ENCODE data around the gene TRAPPC12. TPM values are rescaled to one million over a fixed set of nuclear protein-coding genes. Genes with fewer than 3 reads are reported as not detected.
"Not testable (repeated sequence)": the region's sequence is repeated elsewhere in the genome, so short reads cannot be mapped to it uniquely, and the experiment has no call there.

Gene TRAPPC12
- total RNA-seq, 4 donors from 2014 or later, result 52.2 to 90.7 (median 77.6) TPM

GRCh38 chr2:3446381-3446780 is 66.9 kb downstream of the TRAPPC12 start:
- ATAC-seq, result no peak
- Histone ChIP-seq H3K27me3 (no peaks in the 10 kb centered on the region), H3K9me3 (no peaks in the 10 kb centered on the region), H3K4me1 (peaks cover 0 to 24% (median 0%) of the 10 kb centered on the region in 3 donors), H3K27ac (no peak overlapping the region), H3K4me3 (no peak overlapping the region), H3K36me3 (peaks cover 0 to 78% of the 10 kb centered on the region in 2 donors)
- 90 to 100% methylated on average over 2 to 9 of the region's 10 CpGs for WGBS, 2 donors (ENCODE audit: low coverage in 1 of 2)
- TF ChIP-seq CTCF (IDR thresholded peaks at IDR 0.05) (no peak), POLR2AphosphoS5 (IDR thresholded peaks at IDR 0.05) (no peak), EP300 (IDR thresholded peaks at IDR 0.05) (no peak), POLR2A (IDR thresholded peaks at IDR 0.05) (no peak)

- H3K36me3 ChIP-seq, result peaks cover 0 to 86% of the 10 kb centered on the region in 2 donors
- H3K4me3 ChIP-seq, H3K27me3 ChIP-seq, ATAC-seq, H3K27ac ChIP-seq, H3K9me3 ChIP-seq: not testable (repeated sequence)
- peaks cover 0 to 24% (median 0%) of the 10 kb centered on the region in 3 donors for H3K4me1 ChIP-seq
- WGBS, 2 donors (ENCODE audit: low coverage in 1 of 2), result 89 to 100% methylated on average over 1 to 4 of the region's 6 CpGs
Observed at GRCh38 chr2:3447186-3447585, 67.7 kb downstream of the TRAPPC12 start.

- TF ChIP-seq EP300 (IDR thresholded peaks at IDR 0.05) (no peak), POLR2A (IDR thresholded peaks at IDR 0.05) (no peak), CTCF (IDR thresholded peaks at IDR 0.05) (no peak), POLR2AphosphoS5 (IDR thresholded peaks at IDR 0.05) (no peak)
- no peaks in the 10 kb centered on the region for H3K27me3 ChIP-seq
- H3K9me3 ChIP-seq, result no peaks in the 10 kb centered on the region
- no peak overlapping the region for H3K4me3 ChIP-seq
- H3K27ac ChIP-seq, result peak overlapping the region in 1 of 4 donors; percentile 29
- 66 to 70% methylated on average over 2 to 3 of the region's 9 CpGs for WGBS, 2 donors (ENCODE audit: low coverage in 1 of 2)
- H3K4me1 ChIP-seq, result peaks cover 0 to 24% (median 0%) of the 10 kb centered on the region in 3 donors
- peak; percentile 26 for ATAC-seq
- peaks cover 0 to 92% of the 10 kb centered on the region in 2 donors for H3K36me3 ChIP-seq
Observed at GRCh38 chr2:3447789-3448317, 68.4 kb downstream of the TRAPPC12 start.

GRCh38 chr2:3448441-3448911 is 69.0 kb downstream of the TRAPPC12 start:
- H3K4me3 ChIP-seq, H3K27me3 ChIP-seq, H3K9me3 ChIP-seq: not testable (repeated sequence)
- ATAC-seq, result peak; percentile 78
- Histone ChIP-seq H3K4me1 (peaks cover 0 to 24% (median 0%) of the 10 kb centered on the region in 3 donors), H3K27ac (peak overlapping the region in 1 of 4 donors; percentile 29), H3K36me3 (peaks cover 0 to 92% of the 10 kb centered on the region in 2 donors)
- WGBS, 2 donors (ENCODE audit: low coverage in 1 of 2), result 57 to 73% methylated on average over 20 to 33 of the region's 35 CpGs

- no peak for ATAC-seq
- TF ChIP-seq POLR2AphosphoS5 (IDR thresholded peaks at IDR 0.05), result no peak
- no peak for TF ChIP-seq EP300 (IDR thresholded peaks at IDR 0.05)
- Histone ChIP-seq H3K4me3 (no peak overlapping the region), H3K9me3 (no peaks in the 10 kb centered on the region), H3K36me3 (peaks cover 0 to 88% of the 10 kb centered on the region in 2 donors), H3K27me3 (no peaks in the 10 kb centered on the region), H3K4me1 (peaks cover 0 to 24% (median 0%) of the 10 kb centered on the region in 3 donors), H3K27ac (no peak overlapping the region)
- WGBS, 2 donors (ENCODE audit: low coverage in 1 of 2), result 75 to 91% methylated on average over 7 to 12 of the region's 13 CpGs
Observed at GRCh38 chr2:3449086-3449485, 69.6 kb downstream of the TRAPPC12 start.

- ATAC-seq, result no peak
- Histone ChIP-seq H3K27ac (no peak overlapping the region), H3K4me3 (no peak overlapping the region), H3K36me3 (peaks cover 0 to 86% of the 10 kb centered on the region in 2 donors), H3K9me3 (no peaks in the 10 kb centered on the region), H3K4me1 (peaks cover 0 to 24% (median 0%) of the 10 kb centered on the region in 3 donors), H3K27me3 (no peaks in the 10 kb centered on the region)
- TF ChIP-seq CTCF (IDR thresholded peaks at IDR 0.05), result no peak
- TF ChIP-seq POLR2AphosphoS5 (IDR thresholded peaks at IDR 0.05), result no peak
- no peak for TF ChIP-seq EP300 (IDR thresholded peaks at IDR 0.05)
- no peak for TF ChIP-seq POLR2A (IDR thresholded peaks at IDR 0.05)
- WGBS, 2 donors (ENCODE audit: low coverage in 1 of 2), result 95 to 100% methylated on average over 3 to 4 of the region's 11 CpGs
Observed at GRCh38 chr2:3449936-3450335, 70.4 kb downstream of the TRAPPC12 start.

Measured in gastroesophageal sphincter (tissue), 4 donors.